Activated T-helper 17 cell treated with anti-CD3 and anti-CD28 coated beads, Interleukin-2, amount 50 U/mL, for 72 hours (primary cell): Measurements from ENCODE around the gene TRPM6. TPM values are rescaled to one million over a fixed set of nuclear protein-coding genes. Genes with fewer than 3 reads are reported as not detected.

Source experiments
- ATAC-seq: fragments of 150-1000 bp; cut with Tn5 transposase; replicated peaks from 2 replicates; pipeline ENCODE4 v1.10.0; 2021; ENCODE audit warnings: mild to moderate bottlenecking, moderate library complexity
- H3K27ac Mint-ChIP-seq: one replicate; pipeline ENCODE4 v1.8.0; 2022; ENCODE audit warnings: mixed read lengths
- H3K27me3 Mint-ChIP-seq: one replicate; pipeline ENCODE4 v1.8.0; 2022; ENCODE audit warnings: mixed read lengths
- H3K36me3 Mint-ChIP-seq: one replicate; pipeline ENCODE4 v1.8.0; 2022; ENCODE audit warnings: low read depth, mild to moderate bottlenecking, mixed read lengths
- H3K4me1 Mint-ChIP-seq: one replicate; pipeline ENCODE4 v1.8.0; 2022; ENCODE audit warnings: mixed read lengths
- H3K4me3 Mint-ChIP-seq: one replicate; pipeline ENCODE4 v1.8.0; 2022; ENCODE audit warnings: mild to moderate bottlenecking, mixed read lengths
- H3K9me3 Mint-ChIP-seq: one replicate; pipeline ENCODE4 v1.8.0; 2022; ENCODE audit warnings: mixed read lengths
- total RNA-seq, 2 donors: library from RNA; stranded (reverse); gene quantifications; one replicate each; pipeline ENCODE4 v1.2.3, GENCODE V29; 2022

Gene TRPM6
- total RNA-seq, 2 donors from 2014 or later, result 0.02 to 0.19 TPM

DNA sequence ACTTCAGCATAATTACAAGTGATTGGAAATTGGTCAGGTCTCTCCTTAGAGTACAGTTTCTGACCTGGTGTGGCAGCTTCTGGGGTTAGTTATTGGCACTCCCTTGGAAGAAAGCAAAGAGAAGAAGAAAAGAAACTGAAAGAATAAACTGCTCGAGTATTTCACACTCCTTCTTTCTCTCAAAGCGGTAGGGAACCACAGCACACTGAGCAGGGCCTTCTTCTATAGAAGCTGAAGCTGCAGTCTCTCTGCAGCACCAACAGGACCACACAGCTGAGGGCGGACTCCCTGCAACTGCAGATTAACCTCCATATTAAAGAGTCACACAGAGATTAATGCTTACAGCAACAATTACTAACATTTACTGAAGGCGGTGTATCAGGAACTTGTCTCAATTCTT is 152.0 kb downstream of the TRPM6 start:
- H3K27me3 Mint-ChIP-seq, result peaks cover 15% of the 10 kb centered on the region
- no peak overlapping the region for H3K4me3 Mint-ChIP-seq
- no peak overlapping the region for H3K27ac Mint-ChIP-seq
- no peaks in the 10 kb centered on the region for H3K9me3 Mint-ChIP-seq
- ATAC-seq, result no peak
- no peaks in the 10 kb centered on the region for H3K36me3 Mint-ChIP-seq
- H3K4me1 Mint-ChIP-seq, result no peaks in the 10 kb centered on the region

DNA sequence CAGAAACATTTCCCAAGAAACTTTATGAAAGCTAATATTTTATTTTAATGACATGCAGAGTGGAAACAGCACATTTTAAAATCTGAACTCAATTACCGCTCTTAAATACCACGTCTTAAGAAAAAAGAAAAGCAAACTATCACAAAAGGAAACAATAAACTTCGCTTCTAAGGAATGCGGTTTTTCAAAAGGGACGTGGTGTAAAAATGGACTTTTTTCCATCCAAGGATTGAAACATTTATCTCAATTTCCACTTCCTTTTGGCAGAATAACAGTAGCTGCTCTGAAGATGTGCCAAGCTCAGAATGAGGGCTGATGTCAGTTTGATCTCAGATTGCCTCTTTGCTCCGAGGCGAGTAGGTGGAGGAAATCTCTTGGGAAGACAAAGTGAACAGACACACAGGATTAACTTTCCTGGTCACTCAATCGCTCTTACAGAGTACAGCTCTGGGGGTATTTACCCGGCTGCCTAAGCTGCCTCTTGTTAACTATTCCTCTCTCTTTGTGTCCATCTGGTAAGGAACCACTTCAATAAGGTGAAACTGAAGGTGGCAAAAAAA is 158.5 kb downstream of the TRPM6 start:
- no peak for ATAC-seq
- no peak overlapping the region for H3K4me3 Mint-ChIP-seq
- no peaks in the 10 kb centered on the region for H3K4me1 Mint-ChIP-seq
- H3K27me3 Mint-ChIP-seq, result peaks cover 10% of the 10 kb centered on the region
- H3K27ac Mint-ChIP-seq, result no peak overlapping the region
- no peaks in the 10 kb centered on the region for H3K36me3 Mint-ChIP-seq
- H3K9me3 Mint-ChIP-seq, result no peaks in the 10 kb centered on the region

DNA sequence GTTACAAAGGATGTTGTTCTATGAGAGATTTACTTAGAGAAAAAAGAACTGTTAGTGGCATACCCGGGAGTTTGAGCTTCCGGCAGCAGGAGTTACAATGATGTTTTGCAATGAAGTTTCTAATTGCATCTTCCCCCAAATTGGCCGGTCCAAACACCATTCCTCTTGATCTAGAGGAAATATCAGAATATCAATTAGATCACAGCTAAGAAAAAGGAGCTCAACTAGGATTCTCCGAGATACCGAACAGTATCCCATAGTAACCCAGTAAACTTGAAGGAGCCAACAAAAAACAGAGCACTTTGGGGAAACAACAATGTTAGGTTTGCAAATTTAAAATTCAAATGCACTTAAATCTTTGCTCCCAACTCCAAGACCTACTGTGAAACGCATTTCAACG is 159.5 kb downstream of the TRPM6 start:
- Mint-ChIP-seq H3K9me3 (no peaks in the 10 kb centered on the region), H3K4me3 (no peak overlapping the region), H3K36me3 (no peaks in the 10 kb centered on the region), H3K27ac (no peak overlapping the region), H3K4me1 (no peaks in the 10 kb centered on the region), H3K27me3 (peaks cover 10% of the 10 kb centered on the region)
- no peak for ATAC-seq

DNA sequence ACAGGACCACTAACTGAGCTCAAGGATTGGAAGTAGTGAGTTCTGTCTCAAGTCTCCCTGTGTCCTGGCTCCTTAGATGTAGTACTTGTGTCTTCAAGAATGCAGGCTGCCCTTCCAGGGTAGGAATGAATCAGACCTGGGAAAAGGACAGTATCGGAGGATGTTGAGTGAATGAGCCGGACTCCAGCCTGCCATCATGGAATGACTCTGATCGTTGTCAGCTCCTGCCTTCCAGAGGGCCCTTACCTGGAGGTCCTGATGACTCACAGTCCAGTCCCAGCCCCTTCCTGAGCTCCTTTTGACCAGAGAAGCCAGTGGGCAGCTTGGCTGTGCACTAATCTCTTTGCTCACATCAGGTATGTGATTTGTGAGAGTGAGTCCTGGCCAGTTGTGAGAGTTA is 161.1 kb downstream of the TRPM6 start:
- H3K4me1 Mint-ChIP-seq, result no peaks in the 10 kb centered on the region
- H3K27ac Mint-ChIP-seq, result no peak overlapping the region
- H3K27me3 Mint-ChIP-seq, result peaks cover 16% of the 10 kb centered on the region
- ATAC-seq, result no peak
- no peaks in the 10 kb centered on the region for H3K36me3 Mint-ChIP-seq
- no peak overlapping the region for H3K4me3 Mint-ChIP-seq
- H3K9me3 Mint-ChIP-seq, result no peaks in the 10 kb centered on the region

DNA sequence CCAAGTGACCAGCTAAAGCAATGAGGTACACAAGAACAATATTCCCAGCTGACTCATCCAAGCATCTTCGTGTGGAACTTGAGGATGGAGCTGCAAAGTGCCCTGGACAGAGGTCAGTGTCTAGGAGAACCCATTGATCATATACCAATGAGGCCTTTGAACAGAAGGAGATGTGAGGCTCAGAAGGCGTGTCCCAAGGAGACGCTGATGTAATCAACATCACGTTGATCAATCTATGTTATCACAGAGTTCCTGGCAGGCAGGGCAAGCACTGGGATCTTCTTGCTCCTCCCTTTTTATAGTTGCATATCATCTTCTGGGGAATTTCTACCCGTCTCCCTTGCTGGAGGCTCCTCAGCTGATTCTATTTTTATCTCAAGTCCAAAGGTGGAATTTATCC is 163.4 kb downstream of the TRPM6 start:
- H3K4me3 Mint-ChIP-seq, result no peak overlapping the region
- no peaks in the 10 kb centered on the region for H3K36me3 Mint-ChIP-seq
- H3K9me3 Mint-ChIP-seq, result no peaks in the 10 kb centered on the region
- no peaks in the 10 kb centered on the region for H3K4me1 Mint-ChIP-seq
- H3K27me3 Mint-ChIP-seq, result peaks cover 16% of the 10 kb centered on the region
- ATAC-seq, result no peak
- no peak overlapping the region for H3K27ac Mint-ChIP-seq

DNA sequence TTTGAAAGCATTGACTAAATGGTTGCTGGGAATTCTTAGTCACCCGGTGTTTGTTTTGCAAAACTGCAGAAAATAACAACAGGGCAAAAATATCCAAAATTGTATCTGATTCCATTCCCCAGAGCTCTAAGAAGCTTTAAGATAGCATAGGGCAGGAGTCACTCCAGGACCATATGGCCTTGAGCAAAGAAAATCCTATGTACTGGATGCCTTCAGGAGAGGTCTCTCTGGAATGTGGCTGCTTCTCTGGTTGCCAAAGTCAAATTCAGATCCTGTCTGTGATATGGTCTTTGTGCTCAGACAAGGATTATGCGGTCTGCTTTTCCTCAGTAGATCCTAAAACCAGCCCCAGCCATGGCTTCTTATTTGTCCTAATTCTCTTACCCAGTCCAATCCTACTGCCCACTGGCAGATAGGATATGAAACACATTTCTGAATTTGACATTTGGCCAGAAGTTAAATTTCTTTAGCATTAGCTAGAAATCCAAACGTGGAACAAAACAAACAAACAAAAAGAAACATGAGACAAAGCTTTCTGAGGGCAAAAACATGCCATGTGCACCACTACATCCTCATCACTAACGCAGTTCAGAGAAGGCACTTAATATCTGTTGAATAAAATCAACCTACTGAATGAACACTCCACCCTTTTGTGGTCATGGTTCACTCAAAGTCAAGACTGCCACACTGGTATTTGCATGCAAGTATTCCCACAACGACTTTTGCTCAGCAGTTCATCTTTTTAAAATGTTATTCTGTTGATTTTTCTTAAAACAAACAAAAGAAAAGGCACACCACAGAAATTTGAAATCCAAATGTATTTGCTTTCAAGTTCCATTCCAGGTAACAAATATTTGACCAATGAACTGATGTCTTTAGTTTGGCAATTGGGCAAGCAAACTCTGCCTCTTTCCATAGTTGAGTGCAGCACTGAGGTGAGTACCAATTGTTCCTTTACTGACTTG is 165.7 kb downstream of the TRPM6 start:
- no peak for ATAC-seq
- Mint-ChIP-seq H3K4me3 (no peak overlapping the region), H3K36me3 (no peaks in the 10 kb centered on the region), H3K27me3 (peaks cover 20% of the 10 kb centered on the region), H3K9me3 (no peaks in the 10 kb centered on the region), H3K27ac (no peak overlapping the region), H3K4me1 (no peaks in the 10 kb centered on the region)

DNA sequence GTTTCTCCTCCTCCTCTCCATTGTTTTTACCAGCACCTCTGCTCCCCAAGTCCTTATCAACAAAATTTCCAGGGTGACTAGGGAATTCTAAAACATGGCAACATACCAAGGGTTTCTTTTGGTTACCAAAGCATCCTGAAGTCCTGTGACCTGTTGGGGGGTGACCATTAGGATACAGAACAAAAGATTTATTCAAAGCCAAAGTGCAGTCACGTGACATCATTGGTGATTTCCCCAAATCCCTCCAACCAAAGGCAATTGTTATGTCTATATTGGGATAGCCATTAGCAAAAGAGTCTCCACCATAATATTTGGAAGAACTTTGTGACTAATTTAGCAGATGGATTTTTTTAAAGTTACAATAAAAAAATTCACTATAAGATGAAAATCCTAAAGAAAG is 168.4 kb downstream of the TRPM6 start:
- ATAC-seq, result no peak
- no peak overlapping the region for H3K27ac Mint-ChIP-seq
- H3K4me1 Mint-ChIP-seq, result no peaks in the 10 kb centered on the region
- H3K27me3 Mint-ChIP-seq, result peaks cover 14% of the 10 kb centered on the region
- no peaks in the 10 kb centered on the region for H3K9me3 Mint-ChIP-seq
- H3K36me3 Mint-ChIP-seq, result no peaks in the 10 kb centered on the region
- no peak overlapping the region for H3K4me3 Mint-ChIP-seq

DNA sequence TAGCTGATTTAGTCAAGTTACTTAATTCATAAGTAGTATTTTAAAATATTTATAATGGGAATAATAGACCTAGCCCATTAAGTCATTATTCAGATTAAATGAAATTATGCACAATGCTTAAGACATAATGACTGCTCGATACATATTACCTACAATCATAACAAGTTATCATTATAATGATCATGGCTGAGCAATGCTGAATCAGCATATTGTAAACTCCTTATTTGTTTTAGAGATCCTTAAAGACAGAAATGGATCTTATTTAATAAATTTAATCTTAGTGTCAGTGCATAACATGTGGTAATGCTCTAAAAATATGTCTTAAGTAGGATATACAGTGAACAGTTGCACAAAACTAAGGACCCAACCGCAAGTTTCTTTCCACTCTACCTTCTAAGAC is 169.0 kb downstream of the TRPM6 start:
- Mint-ChIP-seq H3K36me3 (no peaks in the 10 kb centered on the region), H3K4me1 (no peaks in the 10 kb centered on the region), H3K4me3 (no peak overlapping the region), H3K27me3 (peaks cover 14% of the 10 kb centered on the region), H3K27ac (no peak overlapping the region), H3K9me3 (no peaks in the 10 kb centered on the region)
- ATAC-seq, result no peak

DNA sequence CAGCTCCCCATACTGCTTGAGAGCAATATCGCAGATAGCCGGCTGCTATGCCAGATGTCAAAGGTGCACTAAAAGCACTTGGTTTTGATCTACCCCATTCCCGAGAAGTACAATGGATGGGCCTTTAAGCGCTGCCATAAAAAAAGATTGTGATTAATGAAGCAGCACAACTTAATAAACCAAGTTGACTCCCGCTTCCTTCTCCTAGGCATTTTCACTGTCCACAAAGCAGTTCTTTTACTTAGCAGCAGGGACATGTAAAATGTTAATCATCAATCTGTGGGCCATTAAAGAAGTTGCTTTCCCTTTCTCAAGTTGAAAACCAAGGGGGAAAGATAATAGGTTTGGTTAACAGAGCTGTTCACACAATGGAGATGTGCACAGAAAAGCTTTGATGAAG is 176.4 kb downstream of the TRPM6 start:
- H3K27ac Mint-ChIP-seq, result no peak overlapping the region
- H3K9me3 Mint-ChIP-seq, result no peaks in the 10 kb centered on the region
- peaks cover 24% of the 10 kb centered on the region for H3K27me3 Mint-ChIP-seq
- H3K4me1 Mint-ChIP-seq, result no peaks in the 10 kb centered on the region
- no peak overlapping the region for H3K4me3 Mint-ChIP-seq
- no peaks in the 10 kb centered on the region for H3K36me3 Mint-ChIP-seq
- ATAC-seq, result no peak

DNA sequence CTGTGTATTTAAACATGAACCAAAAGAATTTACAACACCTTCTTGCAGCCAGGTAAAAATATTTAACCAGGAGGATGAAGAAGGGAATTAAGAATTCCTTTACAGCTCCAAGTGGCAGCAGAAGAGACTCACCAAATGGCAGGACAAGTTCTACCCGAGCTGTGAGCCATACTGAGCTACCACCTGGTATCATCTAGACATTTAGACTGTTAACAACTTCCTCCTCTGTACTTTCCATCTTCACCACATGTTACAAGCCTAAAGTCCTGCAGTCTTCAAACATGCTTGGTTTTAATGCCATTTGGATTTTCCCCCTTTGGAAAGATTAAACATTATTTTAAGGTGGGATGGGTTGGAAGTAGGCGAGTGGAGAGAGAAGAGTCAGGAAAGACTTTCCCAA is 190.2 kb downstream of the TRPM6 start:
- Mint-ChIP-seq H3K4me3 (no peak overlapping the region), H3K36me3 (no peaks in the 10 kb centered on the region), H3K27me3 (peaks cover 30% of the 10 kb centered on the region), H3K9me3 (no peaks in the 10 kb centered on the region), H3K27ac (no peak overlapping the region), H3K4me1 (no peaks in the 10 kb centered on the region)
- no peak for ATAC-seq

DNA sequence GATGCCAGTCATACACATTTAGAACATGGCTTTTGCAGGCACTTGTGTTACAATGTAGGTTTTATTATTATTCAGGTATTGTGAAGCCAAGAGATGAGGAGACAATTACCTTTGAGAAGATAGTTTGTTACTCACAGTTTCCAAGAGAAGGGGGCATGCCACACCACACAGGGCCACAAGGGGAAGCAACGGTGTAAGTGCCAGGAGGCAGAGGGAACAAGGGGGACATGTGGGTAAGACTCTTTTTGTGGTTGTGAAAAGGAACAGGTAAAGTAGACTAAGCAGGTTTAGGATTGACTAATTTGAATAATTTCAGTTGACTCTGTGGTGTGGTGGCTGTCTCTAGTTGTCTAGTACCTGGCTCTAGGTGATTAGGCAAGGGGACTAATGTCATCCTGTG is 191.2 kb downstream of the TRPM6 start:
- no peak overlapping the region for H3K27ac Mint-ChIP-seq
- H3K4me1 Mint-ChIP-seq, result no peaks in the 10 kb centered on the region
- H3K36me3 Mint-ChIP-seq, result no peaks in the 10 kb centered on the region

DNA sequence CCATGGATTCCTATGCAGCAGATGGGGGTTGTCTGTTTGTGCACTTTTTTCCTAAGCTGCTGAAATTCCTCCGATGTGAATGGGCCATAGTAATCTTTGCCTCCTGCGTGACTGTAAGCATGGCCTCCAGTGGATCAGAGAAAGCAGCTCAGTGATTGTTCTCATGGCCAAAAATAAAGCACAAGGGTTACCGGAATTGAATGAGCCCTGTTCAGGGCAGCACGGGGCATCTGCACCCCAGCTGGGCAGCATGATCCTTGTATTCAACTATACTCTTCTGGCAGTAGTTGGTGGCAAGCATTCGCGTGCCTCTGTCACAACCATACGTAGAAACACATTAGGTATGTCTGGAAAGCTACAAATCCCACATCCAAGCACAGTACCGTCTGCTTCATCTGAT is 196.7 kb downstream of the TRPM6 start:
- Mint-ChIP-seq H3K4me1 (no peaks in the 10 kb centered on the region), H3K27ac (no peak overlapping the region), H3K4me3 (no peak overlapping the region), H3K9me3 (no peaks in the 10 kb centered on the region), H3K27me3 (peaks cover 3% of the 10 kb centered on the region), H3K36me3 (no peaks in the 10 kb centered on the region)
- ATAC-seq, result no peak

More for the DNA sequence above, 191.2 kb downstream of the TRPM6 start:
- no peak overlapping the region for H3K4me3 Mint-ChIP-seq
- H3K27me3 Mint-ChIP-seq, result peaks cover 28% of the 10 kb centered on the region
- no peaks in the 10 kb centered on the region for H3K9me3 Mint-ChIP-seq
- no peak for ATAC-seq

DNA sequence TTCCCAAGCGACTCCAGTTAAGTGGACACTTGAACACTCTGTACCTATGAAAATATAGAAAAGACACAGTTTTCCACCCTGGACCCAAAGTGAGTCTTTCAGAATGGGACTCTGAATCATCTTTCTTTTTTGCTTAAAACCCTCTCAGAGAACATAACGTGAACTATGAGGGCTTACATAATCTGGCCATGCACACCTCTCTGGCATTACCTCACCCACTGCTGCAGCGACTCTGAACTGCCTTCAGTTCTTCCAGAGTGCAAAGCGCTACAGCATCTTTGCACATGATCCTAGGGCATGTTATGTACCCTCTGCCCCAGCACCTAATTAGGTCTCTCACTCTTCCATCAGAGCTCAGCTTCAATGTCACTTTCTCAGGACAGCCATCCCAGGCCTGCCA is 204.4 kb downstream of the TRPM6 start:
- no peaks in the 10 kb centered on the region for H3K9me3 Mint-ChIP-seq
- H3K36me3 Mint-ChIP-seq, result no peaks in the 10 kb centered on the region
- ATAC-seq, result no peak
- no peak overlapping the region for H3K4me3 Mint-ChIP-seq
- no peak overlapping the region for H3K27ac Mint-ChIP-seq
- H3K4me1 Mint-ChIP-seq, result no peaks in the 10 kb centered on the region
- peaks cover 6% of the 10 kb centered on the region for H3K27me3 Mint-ChIP-seq

DNA sequence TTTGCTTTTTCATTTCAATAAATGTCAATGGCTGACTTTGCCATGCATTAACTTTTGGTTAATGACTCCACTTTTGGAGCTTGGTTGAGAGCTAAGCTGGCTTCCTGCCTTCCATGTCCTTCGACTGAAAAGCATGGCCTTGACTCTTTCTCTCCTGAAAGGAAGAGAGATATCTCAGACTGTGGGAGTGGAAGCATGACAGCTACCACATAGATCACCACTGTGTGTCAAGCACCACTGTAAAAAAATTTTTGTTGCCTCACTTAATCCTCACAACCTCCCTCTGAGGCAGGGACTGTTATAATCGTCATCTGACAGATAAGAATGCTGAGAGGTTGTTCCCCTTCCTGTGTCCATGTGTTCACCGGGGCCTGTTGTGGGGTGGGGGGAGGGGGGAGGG is 205.8 kb downstream of the TRPM6 start:
- no peak for ATAC-seq
- peaks cover 3% of the 10 kb centered on the region for H3K27me3 Mint-ChIP-seq
- H3K4me3 Mint-ChIP-seq, result no peak overlapping the region
- H3K9me3 Mint-ChIP-seq, result no peaks in the 10 kb centered on the region
- no peaks in the 10 kb centered on the region for H3K4me1 Mint-ChIP-seq
- H3K27ac Mint-ChIP-seq, result no peak overlapping the region
- H3K36me3 Mint-ChIP-seq, result no peaks in the 10 kb centered on the region

DNA sequence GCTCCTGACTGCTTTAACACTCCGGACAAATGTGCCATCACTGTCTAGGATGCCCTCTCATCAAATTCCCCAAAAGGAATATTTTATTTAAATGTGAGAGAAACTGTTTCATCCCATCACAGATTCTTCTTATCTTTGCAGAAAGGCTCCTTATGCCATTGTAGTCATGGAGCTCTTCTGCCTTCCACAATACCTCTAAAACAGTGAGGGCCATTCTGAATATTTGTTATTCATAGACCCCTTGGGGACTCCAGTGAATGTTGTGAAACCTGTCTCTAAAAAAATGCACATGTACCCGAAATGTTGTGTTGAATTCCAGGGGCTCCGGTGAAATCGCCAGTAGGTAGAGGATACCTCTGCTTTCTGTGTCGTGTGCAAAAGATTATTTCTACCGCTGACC is 213.6 kb downstream of the TRPM6 start:
- no peak for ATAC-seq
- Mint-ChIP-seq H3K9me3 (no peaks in the 10 kb centered on the region), H3K4me3 (no peak overlapping the region), H3K4me1 (peaks cover 3% of the 10 kb centered on the region), H3K27me3 (peaks cover 3% of the 10 kb centered on the region), H3K36me3 (no peaks in the 10 kb centered on the region), H3K27ac (no peak overlapping the region)
